HUES48 (cell line): ENCODE results near the gene NELL1.

Source experiments
- H3K27ac ChIP-seq: one replicate; pipeline ENCODE4 v1.7.0; 2013; ENCODE audit warnings: low read depth, low read length, inconsistent platforms
- H3K27me3 ChIP-seq: 2 replicates; pipeline ENCODE4 v1.6.1; 2013; ENCODE audit warnings: mild to moderate bottlenecking, low read length; ENCODE audit not compliant: control insufficient read depth, insufficient read depth
- H3K36me3 ChIP-seq: 2 replicates; pipeline ENCODE4 v1.6.1; 2013; ENCODE audit warnings: low read length; ENCODE audit not compliant: control insufficient read depth, insufficient read depth
- H3K4me1 ChIP-seq: 2 replicates; pipeline ENCODE4 v1.6.1; 2013; ENCODE audit warnings: mild to moderate bottlenecking, low read length; ENCODE audit not compliant: control insufficient read depth, insufficient read depth
- H3K4me3 ChIP-seq: 2 replicates; pipeline ENCODE4 v1.5.1; 2013; ENCODE audit warnings: mild to moderate bottlenecking, low read depth, low read length
- H3K9ac ChIP-seq: 2 replicates; pipeline ENCODE4 v1.6.1; 2013; ENCODE audit warnings: mild to moderate bottlenecking, low read depth, low read length, moderate library complexity
- H3K9me3 ChIP-seq: 2 replicates; pipeline ENCODE4 v1.6.1; 2013; ENCODE audit warnings: low read length; ENCODE audit not compliant: control insufficient read depth, insufficient read depth

Gene NELL1

GRCh38 chr11:20634781-20635180 lies 34.6 kb upstream of the NELL1 start:
- H3K9me3 ChIP-seq, result no peaks in the 10 kb centered on the region
- H3K4me3 ChIP-seq, result no peak overlapping the region
- H3K4me1 ChIP-seq, result peaks cover 9% of the 10 kb centered on the region; the same call in 1 of the 2 replicates
- H3K27ac ChIP-seq, result no peak overlapping the region
- H3K27me3 ChIP-seq, result peaks cover 3% of the 10 kb centered on the region; the same call in 1 of the 2 replicates
- no peak overlapping the region for H3K9ac ChIP-seq
- no peaks in the 10 kb centered on the region for H3K36me3 ChIP-seq

GRCh38 chr11:20638074-20638473 lies 31.3 kb upstream of the NELL1 start:
- no peak overlapping the region for H3K9ac ChIP-seq
- no peaks in the 10 kb centered on the region for H3K36me3 ChIP-seq
- H3K27ac ChIP-seq, result no peak overlapping the region
- no peaks in the 10 kb centered on the region for H3K9me3 ChIP-seq
- H3K4me1 ChIP-seq, result 0 out of 2 replicates have a peak, but pooled peaks cover 9% of the 10 kb centered on the region
- H3K4me3 ChIP-seq, result no peak overlapping the region
- peaks cover 3% of the 10 kb centered on the region; the same call in 1 of the 2 replicates for H3K27me3 ChIP-seq

- 0 out of 2 replicates have a peak, but pooled peaks cover 9% of the 10 kb centered on the region for H3K4me1 ChIP-seq
- H3K27ac ChIP-seq, result no peak overlapping the region
- H3K27me3 ChIP-seq, result peaks cover 3% of the 10 kb centered on the region; the same call in 1 of the 2 replicates
- H3K9ac ChIP-seq, result no peak overlapping the region
- no peak overlapping the region for H3K4me3 ChIP-seq
- no peaks in the 10 kb centered on the region for H3K36me3 ChIP-seq
- no peaks in the 10 kb centered on the region for H3K9me3 ChIP-seq
These were observed 29.7 kb upstream of the NELL1 start for GRCh38 chr11:20639688-20640087.

- Histone ChIP-seq H3K27ac (no peak overlapping the region), H3K4me1 (0 out of 2 replicates have a peak, but pooled peaks cover 9% of the 10 kb centered on the region), H3K9me3 (no peaks in the 10 kb centered on the region)
These were observed 29.0 kb upstream of the NELL1 start for GRCh38 chr11:20640401-20640800.

DNA sequence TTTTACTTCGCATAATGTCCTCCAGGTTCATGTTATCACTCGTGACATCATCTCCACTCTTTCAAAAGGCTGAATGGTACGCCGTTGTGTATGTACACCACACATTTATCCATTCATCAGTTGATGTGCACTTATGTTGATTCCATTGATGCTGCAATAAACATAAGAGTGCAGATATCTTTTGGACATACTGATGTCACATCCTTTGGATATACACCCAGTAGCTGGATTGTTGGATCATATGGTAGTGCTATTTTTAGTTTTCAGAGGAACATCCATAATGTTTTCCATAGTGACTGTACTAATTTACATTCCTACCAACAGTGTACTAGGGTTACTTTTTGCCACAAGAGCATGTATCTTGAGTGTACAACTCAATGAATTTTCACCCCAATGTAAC lies 25.0 kb upstream of the NELL1 start:
- Histone ChIP-seq H3K36me3 (no peaks in the 10 kb centered on the region), H3K9me3 (no peaks in the 10 kb centered on the region), H3K27ac (no peak overlapping the region), H3K27me3 (no peaks in the 10 kb centered on the region; the same call in 1 of the 2 replicates), H3K9ac (no peak overlapping the region), H3K4me3 (no peak overlapping the region), H3K4me1 (peaks cover 5% of the 10 kb centered on the region; the same call in 1 of the 2 replicates)

More at GRCh38 chr11:20640401-20640800, 29.0 kb upstream of the NELL1 start:
- Histone ChIP-seq H3K36me3 (no peaks in the 10 kb centered on the region), H3K9ac (no peak overlapping the region), H3K27me3 (peaks cover 3% of the 10 kb centered on the region; the same call in 1 of the 2 replicates), H3K4me3 (no peak overlapping the region)

DNA sequence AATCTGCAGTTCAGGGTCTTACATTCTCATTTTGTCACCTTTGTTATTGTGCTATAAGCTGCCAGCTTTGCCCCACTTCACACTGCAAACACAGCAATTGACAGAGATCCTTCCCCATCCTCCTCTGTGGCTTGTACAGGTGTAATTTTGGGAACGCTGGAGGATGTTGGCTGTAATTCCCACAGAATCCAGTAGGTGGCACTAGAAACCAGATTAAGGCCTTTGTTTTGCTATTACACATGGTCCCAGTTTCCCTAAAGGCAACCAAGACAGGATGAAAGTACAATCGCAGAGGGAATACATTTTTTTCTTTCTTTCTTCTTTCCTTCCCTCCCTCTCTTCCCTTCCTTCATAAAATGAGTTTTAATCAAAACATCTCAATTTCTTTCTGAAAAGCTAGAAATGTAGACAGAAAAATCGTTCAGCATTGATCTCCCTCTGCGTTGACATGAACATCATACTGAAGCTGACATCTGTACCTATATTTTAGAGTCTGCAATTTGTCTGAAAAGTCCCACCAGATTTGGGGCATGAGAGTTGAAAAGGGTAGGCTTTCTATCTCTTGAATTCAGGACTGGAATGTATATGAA lies 21.3 kb upstream of the NELL1 start:
- Histone ChIP-seq H3K36me3 (no peaks in the 10 kb centered on the region), H3K27ac (no peak overlapping the region), H3K9me3 (no peaks in the 10 kb centered on the region), H3K9ac (no peak overlapping the region), H3K4me1 (peaks cover 5% of the 10 kb centered on the region; the same call in 1 of the 2 replicates), H3K27me3 (no peaks in the 10 kb centered on the region), H3K4me3 (no peak overlapping the region)

- no peak overlapping the region for H3K27ac ChIP-seq
- H3K4me3 ChIP-seq, result no peak overlapping the region
- H3K4me1 ChIP-seq, result peaks cover 6% of the 10 kb centered on the region
- no peaks in the 10 kb centered on the region for H3K27me3 ChIP-seq
- H3K9ac ChIP-seq, result no peak overlapping the region
- no peaks in the 10 kb centered on the region for H3K36me3 ChIP-seq
- H3K9me3 ChIP-seq, result no peaks in the 10 kb centered on the region
These were observed 17.1 kb upstream of the NELL1 start for GRCh38 chr11:20652150-20652806.

GRCh38 chr11:20654038-20654437 lies 15.3 kb upstream of the NELL1 start:
- Histone ChIP-seq H3K4me3 (no peak overlapping the region), H3K27me3 (no peaks in the 10 kb centered on the region), H3K36me3 (no peaks in the 10 kb centered on the region), H3K4me1 (peaks cover 19% of the 10 kb centered on the region), H3K27ac (no peak overlapping the region), H3K9ac (no peak overlapping the region), H3K9me3 (no peaks in the 10 kb centered on the region)

- Histone ChIP-seq H3K36me3 (no peaks in the 10 kb centered on the region), H3K27ac (no peak overlapping the region), H3K9ac (no peak overlapping the region), H3K4me1 (peaks cover 19% of the 10 kb centered on the region), H3K4me3 (no peak overlapping the region), H3K27me3 (no peaks in the 10 kb centered on the region), H3K9me3 (no peaks in the 10 kb centered on the region)
These were observed 12.5 kb upstream of the NELL1 start for GRCh38 chr11:20656901-20657300.

GRCh38 chr11:20658135-20658534 lies 11.3 kb upstream of the NELL1 start:
- H3K9me3 ChIP-seq, result no peaks in the 10 kb centered on the region
- no peak overlapping the region for H3K4me3 ChIP-seq
- H3K4me1 ChIP-seq, result peaks cover 19% of the 10 kb centered on the region
- H3K36me3 ChIP-seq, result no peaks in the 10 kb centered on the region
- H3K9ac ChIP-seq, result no peak overlapping the region
- peaks cover 2% of the 10 kb centered on the region for H3K27me3 ChIP-seq
- no peak overlapping the region for H3K27ac ChIP-seq

DNA sequence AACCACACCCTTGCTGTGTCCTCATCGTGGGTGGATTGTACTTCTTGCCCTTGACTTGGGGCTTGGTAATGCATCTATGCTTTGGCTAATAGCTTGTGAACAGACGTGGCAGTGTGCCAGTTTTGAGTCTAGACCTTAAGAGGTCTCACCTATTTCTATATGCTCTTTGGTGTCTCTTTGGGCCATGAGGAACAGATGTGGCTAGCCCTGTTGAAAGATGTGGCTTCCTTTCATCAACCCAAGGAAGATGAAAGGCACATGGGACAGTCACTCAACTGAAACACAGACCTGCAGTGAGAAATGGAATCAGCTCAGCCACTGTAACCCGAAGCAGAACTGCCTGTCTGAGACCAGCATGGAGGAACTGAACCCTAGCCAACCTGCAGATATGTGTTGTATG lies 7.9 kb upstream of the NELL1 start:
- no peaks in the 10 kb centered on the region for H3K36me3 ChIP-seq
- no peak overlapping the region for H3K9ac ChIP-seq
- no peaks in the 10 kb centered on the region for H3K9me3 ChIP-seq
- no peak overlapping the region for H3K27ac ChIP-seq
- peaks cover 19% of the 10 kb centered on the region for H3K4me1 ChIP-seq
- H3K27me3 ChIP-seq, result peaks cover 25% of the 10 kb centered on the region
- no peak overlapping the region for H3K4me3 ChIP-seq
